K562 (cell line): ENCODE results near the gene MYH6. TPM values are rescaled to one million over a fixed set of nuclear protein-coding genes. Genes with fewer than 3 reads are reported as not detected.

Source experiments
- BRD9 ChIP-seq: fragments of 450-650 bp; IDR thresholded peaks from 2 replicates; pipeline ENCODE4 v1.6.1; 2018; ENCODE audit warnings: low read depth; ENCODE audit not compliant: partially characterized antibody
- CBFA2T2 ChIP-seq: fragments of 450-650 bp; conservative IDR thresholded peaks from 2 replicates; pipeline ENCODE4 v1.6.1; 2017; ENCODE audit warnings: mild to moderate bottlenecking
- CC2D1A ChIP-seq: fragments of 450-650 bp; IDR thresholded peaks from 2 replicates; pipeline ENCODE4 v1.6.1; 2017; ENCODE audit warnings: mild to moderate bottlenecking
- ETV1 ChIP-seq: fragments of 450-650 bp; conservative IDR thresholded peaks from 2 replicates; pipeline ENCODE4 v1.6.1; 2016; ENCODE audit warnings: missing genetic modification characterization, control low read depth, low read depth, missing compliant biosample characterization
- FOXK2 ChIP-seq, 2 experiments: fragments of 450-650 bp; IDR thresholded peaks in 1 of 2; conservative IDR thresholded peaks in 1 of 2; 2 replicates each; pipeline ENCODE4 v1.6.1; 2016; ENCODE audit warnings: low read depth in 2 of 2, mild to moderate bottlenecking in 1 of 2
- GATA2 ChIP-seq: sonication (generic); formaldehyde crosslinking; IDR thresholded peaks from 2 replicates; pipeline ENCODE4 v1.4.0; 2020; ENCODE audit warnings: mild to moderate bottlenecking, missing genetic modification reagents
- HDAC3 ChIP-seq: fragments of 450-650 bp; IDR thresholded peaks from 2 replicates; pipeline ENCODE4 v1.6.1; 2018; ENCODE audit warnings: borderline replicate concordance, mild to moderate bottlenecking, moderate library complexity; ENCODE audit not compliant: partially characterized antibody
- KDM1A ChIP-seq, 2 experiments: fragments of 450-650 bp; IDR thresholded peaks; 2 replicates each; pipeline ENCODE4 v1.6.1; 2016; ENCODE audit warnings: mild to moderate bottlenecking in 2 of 2
- MEIS2 ChIP-seq: fragments of 450-650 bp; IDR thresholded peaks from 2 replicates; pipeline ENCODE4 v1.6.1; 2014; ENCODE audit warnings: mild to moderate bottlenecking; ENCODE audit not compliant: partially characterized antibody
- MTA2 ChIP-seq: fragments of 450-650 bp; IDR thresholded peaks from 2 replicates; pipeline ENCODE4 v1.6.1; 2016; ENCODE audit warnings: low read depth
- PHB2 ChIP-seq: fragments of 450-650 bp; IDR thresholded peaks from 2 replicates; pipeline ENCODE4 v1.6.1; 2017; ENCODE audit warnings: low read depth
- PML ChIP-seq: IDR thresholded peaks from 2 replicates; pipeline ENCODE4 v1.6.1; 2012; ENCODE audit warnings: low read length, inconsistent platforms
- POLR2AphosphoS5 ChIP-seq: IDR thresholded peaks from 2 replicates; pipeline ENCODE4 v1.6.1; 2011; ENCODE audit warnings: mild to moderate bottlenecking, low read depth, low read length, moderate library complexity; ENCODE audit not compliant: control insufficient read depth, insufficient read depth
- POLR2H ChIP-seq: IDR thresholded peaks from 2 replicates; pipeline ENCODE4 v1.6.1; 2016; ENCODE audit warnings: missing genetic modification characterization, low read depth, mild to moderate bottlenecking, control low read depth, missing compliant biosample characterization, moderate library complexity
- RBM22 ChIP-seq: fragments of 200-400 bp; formaldehyde crosslinking; IDR thresholded peaks from 2 replicates; pipeline ENCODE4 v1.6.1; 2018; ENCODE audit warnings: low read length, low read depth; ENCODE audit not compliant: poor library complexity, severe bottlenecking
- SOX6 ChIP-seq: fragments of 450-650 bp; IDR thresholded peaks from 2 replicates; pipeline ENCODE4 v1.6.1; 2014; ENCODE audit warnings: mild to moderate bottlenecking
- ZFP30 ChIP-seq: fragments of 250-450 bp; sonication (Bioruptor Pico); IDR thresholded peaks from 2 replicates; pipeline ENCODE4 v1.8.0; 2022; ENCODE audit warnings: moderate library complexity, mild to moderate bottlenecking, inconsistent platforms, borderline replicate concordance
- ZNF695 ChIP-seq: fragments of 450-650 bp; formaldehyde crosslinking; IDR thresholded peaks from 2 replicates; pipeline ENCODE4 v1.4.0; 2020; ENCODE audit warnings: mild to moderate bottlenecking, moderate library complexity
- polyA plus RNA-seq, 8 experiments: library from polyadenylated mRNA; depleted of rRNA in 4 of 8; stranded (reverse) in 5 of 8; unstranded in 3 of 8; fragments of >200 nt; fragmentation: Nextera tagmentation in 2 of 8; fragmentation: Illumina TruSeq in 1 of 8; extraction: Ambion mirVana in 2 of 8; extraction: Trizol in 1 of 8; gene quantifications; 2 replicates each; pipeline versions ENCODE4 v1.2.1 to v1.2.3, GENCODE V29; 2011 to 2014; ENCODE audit warnings: inconsistent platforms in 1 of 8, missing spikeins in 1 of 8
- total RNA-seq, 7 experiments: library from RNA; depleted of rRNA in 6 of 7; stranded (reverse); fragments of >200 nt in 6 of 7; fragmentation: Illumina TruSeq in 2 of 7; extraction: Trizol in 2 of 7; gene quantifications; 2 replicates each; pipeline versions ENCODE4 v1.2.1 to v1.2.3, GENCODE V29; 2011 to 2021; ENCODE audit warnings: low replicate concordance in 1 of 7
- TF ChIP-seq, protein P1 (sequence below): fragments of 450-650 bp; IDR thresholded peaks from 2 replicates; pipeline ENCODE4 v1.6.1; 2017; ENCODE audit warnings: antibody characterized with exemption, mild to moderate bottlenecking
- TF ChIP-seq, protein P2 (sequence below): sonication (generic); IDR thresholded peaks from 2 replicates; pipeline ENCODE4 v1.6.1; 2016
- TF ChIP-seq, protein P3 (sequence below), 2 experiments: fragments of 450-650 bp; IDR thresholded peaks; 2 replicates each; pipeline ENCODE4 v1.6.1; 2018; ENCODE audit warnings: mild to moderate bottlenecking in 2 of 2, low read depth in 1 of 2; ENCODE audit not compliant: partially characterized antibody in 2 of 2

Gene MYH6
- total and polyA plus RNA-seq, 9 of the 15 experiments (the other 6 are each of a cell fraction or from before 2014, with no cell fraction given): not detected

DNA sequence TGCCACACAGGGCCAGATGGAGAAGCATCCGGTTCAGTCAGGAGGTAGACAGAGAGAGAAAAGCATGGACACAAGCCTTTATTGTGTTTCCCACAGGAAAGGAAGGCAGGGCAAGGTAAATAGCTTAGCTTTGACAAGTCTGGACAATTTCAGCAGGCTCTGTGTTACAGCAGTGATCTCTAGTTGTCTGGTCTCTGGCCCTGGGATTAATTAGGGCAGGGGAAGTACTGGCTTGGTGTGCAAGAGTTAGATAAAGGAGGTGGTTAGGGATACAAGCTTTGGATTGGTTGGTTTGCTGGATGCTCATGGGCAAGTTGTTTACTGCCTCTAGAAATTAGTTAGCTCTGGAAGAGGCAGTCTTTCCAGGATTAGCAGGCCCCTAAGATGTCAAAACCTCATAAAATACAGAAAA, 46.4 kb upstream of the MYH6 start (continued):
- TF ChIP-seq, protein P1, sequence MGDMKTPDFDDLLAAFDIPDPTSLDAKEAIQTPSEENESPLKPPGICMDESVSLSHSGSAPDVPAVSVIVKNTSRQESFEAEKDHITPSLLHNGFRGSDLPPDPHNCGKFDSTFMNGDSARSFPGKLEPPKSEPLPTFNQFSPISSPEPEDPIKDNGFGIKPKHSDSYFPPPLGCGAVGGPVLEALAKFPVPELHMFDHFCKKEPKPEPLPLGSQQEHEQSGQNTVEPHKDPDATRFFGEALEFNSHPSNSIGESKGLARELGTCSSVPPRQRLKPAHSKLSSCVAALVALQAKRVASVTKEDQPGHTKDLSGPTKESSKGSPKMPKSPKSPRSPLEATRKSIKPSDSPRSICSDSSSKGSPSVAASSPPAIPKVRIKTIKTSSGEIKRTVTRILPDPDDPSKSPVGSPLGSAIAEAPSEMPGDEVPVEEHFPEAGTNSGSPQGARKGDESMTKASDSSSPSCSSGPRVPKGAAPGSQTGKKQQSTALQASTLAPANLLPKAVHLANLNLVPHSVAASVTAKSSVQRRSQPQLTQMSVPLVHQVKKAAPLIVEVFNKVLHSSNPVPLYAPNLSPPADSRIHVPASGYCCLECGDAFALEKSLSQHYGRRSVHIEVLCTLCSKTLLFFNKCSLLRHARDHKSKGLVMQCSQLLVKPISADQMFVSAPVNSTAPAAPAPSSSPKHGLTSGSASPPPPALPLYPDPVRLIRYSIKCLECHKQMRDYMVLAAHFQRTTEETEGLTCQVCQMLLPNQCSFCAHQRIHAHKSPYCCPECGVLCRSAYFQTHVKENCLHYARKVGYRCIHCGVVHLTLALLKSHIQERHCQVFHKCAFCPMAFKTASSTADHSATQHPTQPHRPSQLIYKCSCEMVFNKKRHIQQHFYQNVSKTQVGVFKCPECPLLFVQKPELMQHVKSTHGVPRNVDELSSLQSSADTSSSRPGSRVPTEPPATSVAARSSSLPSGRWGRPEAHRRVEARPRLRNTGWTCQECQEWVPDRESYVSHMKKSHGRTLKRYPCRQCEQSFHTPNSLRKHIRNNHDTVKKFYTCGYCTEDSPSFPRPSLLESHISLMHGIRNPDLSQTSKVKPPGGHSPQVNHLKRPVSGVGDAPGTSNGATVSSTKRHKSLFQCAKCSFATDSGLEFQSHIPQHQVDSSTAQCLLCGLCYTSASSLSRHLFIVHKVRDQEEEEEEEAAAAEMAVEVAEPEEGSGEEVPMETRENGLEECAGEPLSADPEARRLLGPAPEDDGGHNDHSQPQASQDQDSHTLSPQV: peak; percentile 38; the same call in 1 of the 2 replicates
- TF ChIP-seq ZFP30 (no peak), ETV1 (tag) (peak; percentile 68), GATA2 (peak; percentile 34; the same call in 1 of the 2 replicates), FOXK2 (conservative IDR thresholded peaks at IDR 0.05 in 1 of 2, IDR thresholded peaks at IDR 0.05 in 1 of 2; ENCODE audit: low read depth in 2 of 2) (peak; percentile 74 to 78), MTA2 (peak; percentile 81), POLR2AphosphoS5 (peak; percentile 70), POLR2H (no peak), BRD9 (peak; percentile 96), RBM22 (no peak), PHB2 (peak; percentile 59; the same call in 1 of the 2 replicates), PML (peak; percentile 66), ZNF695 (CRISPR knock-in tag) (no peak), SOX6 (0 out of 2 replicates have a peak, but pooled peaks have one; percentile 23), CBFA2T2 (peak; percentile 82), CC2D1A (peak; percentile 70; the same call in 1 of the 2 replicates), HDAC3 (peak; percentile 14), MEIS2 (peak; percentile 72), KDM1A (IDR thresholded peaks at IDR 0.05) (peak; percentile 45 to 77; a peak in 3 of 4 replicates)
- TF ChIP-seq, protein P2, sequence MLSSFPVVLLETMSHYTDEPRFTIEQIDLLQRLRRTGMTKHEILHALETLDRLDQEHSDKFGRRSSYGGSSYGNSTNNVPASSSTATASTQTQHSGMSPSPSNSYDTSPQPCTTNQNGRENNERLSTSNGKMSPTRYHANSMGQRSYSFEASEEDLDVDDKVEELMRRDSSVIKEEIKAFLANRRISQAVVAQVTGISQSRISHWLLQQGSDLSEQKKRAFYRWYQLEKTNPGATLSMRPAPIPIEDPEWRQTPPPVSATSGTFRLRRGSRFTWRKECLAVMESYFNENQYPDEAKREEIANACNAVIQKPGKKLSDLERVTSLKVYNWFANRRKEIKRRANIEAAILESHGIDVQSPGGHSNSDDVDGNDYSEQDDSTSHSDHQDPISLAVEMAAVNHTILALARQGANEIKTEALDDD: peak; percentile 100
- TF ChIP-seq, protein P3, sequence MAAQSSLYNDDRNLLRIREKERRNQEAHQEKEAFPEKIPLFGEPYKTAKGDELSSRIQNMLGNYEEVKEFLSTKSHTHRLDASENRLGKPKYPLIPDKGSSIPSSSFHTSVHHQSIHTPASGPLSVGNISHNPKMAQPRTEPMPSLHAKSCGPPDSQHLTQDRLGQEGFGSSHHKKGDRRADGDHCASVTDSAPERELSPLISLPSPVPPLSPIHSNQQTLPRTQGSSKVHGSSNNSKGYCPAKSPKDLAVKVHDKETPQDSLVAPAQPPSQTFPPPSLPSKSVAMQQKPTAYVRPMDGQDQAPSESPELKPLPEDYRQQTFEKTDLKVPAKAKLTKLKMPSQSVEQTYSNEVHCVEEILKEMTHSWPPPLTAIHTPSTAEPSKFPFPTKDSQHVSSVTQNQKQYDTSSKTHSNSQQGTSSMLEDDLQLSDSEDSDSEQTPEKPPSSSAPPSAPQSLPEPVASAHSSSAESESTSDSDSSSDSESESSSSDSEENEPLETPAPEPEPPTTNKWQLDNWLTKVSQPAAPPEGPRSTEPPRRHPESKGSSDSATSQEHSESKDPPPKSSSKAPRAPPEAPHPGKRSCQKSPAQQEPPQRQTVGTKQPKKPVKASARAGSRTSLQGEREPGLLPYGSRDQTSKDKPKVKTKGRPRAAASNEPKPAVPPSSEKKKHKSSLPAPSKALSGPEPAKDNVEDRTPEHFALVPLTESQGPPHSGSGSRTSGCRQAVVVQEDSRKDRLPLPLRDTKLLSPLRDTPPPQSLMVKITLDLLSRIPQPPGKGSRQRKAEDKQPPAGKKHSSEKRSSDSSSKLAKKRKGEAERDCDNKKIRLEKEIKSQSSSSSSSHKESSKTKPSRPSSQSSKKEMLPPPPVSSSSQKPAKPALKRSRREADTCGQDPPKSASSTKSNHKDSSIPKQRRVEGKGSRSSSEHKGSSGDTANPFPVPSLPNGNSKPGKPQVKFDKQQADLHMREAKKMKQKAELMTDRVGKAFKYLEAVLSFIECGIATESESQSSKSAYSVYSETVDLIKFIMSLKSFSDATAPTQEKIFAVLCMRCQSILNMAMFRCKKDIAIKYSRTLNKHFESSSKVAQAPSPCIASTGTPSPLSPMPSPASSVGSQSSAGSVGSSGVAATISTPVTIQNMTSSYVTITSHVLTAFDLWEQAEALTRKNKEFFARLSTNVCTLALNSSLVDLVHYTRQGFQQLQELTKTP (IDR thresholded peaks at IDR 0.05; ENCODE audit: low read depth in 1 of 2, partially characterized antibody in 2 of 2): peak; percentile 22 to 38
